Renal cortical epithelial cell (primary cell): ENCODE results near the gene DMBT1. TPM values are rescaled to one million over a fixed set of nuclear protein-coding genes. Genes with fewer than 3 reads are reported as not detected.

ENCODE experiments used
- DNase-seq: peaks from one replicate; pipeline ENCODE4 v3.0.0-alpha.2; 2011; ENCODE audit warnings: low read depth
- total RNA-seq: library from RNA; depleted of rRNA; stranded (reverse); fragments of >200 nt; gene quantifications from 2 replicates; pipeline ENCODE4 v1.2.3, GENCODE V29; 2014

The DMBT1 gene
- total RNA-seq: under 0.01 TPM in 2 replicates

- DNase-seq: no peak
Observed at GRCh38 chr10:122560279-122560804, at the start of gene DMBT1. Gene DMBT1 (plus strand): TSS chr10:122560754. CDS start chr10:122560771, 17 bp downstream.

GRCh38 chr10:122513053-122513452, 47.5 kb upstream of the DMBT1 start:
- no peak for DNase-seq

- DNase-seq: no peak
Observed at GRCh38 chr10:122514045-122514840, 46.3 kb upstream of the DMBT1 start.

GRCh38 chr10:122515022-122515424, 45.5 kb upstream of the DMBT1 start:
- no peak for DNase-seq

- DNase-seq: peak; percentile 72
Observed at GRCh38 chr10:122515588-122516231, 44.8 kb upstream of the DMBT1 start.

GRCh38 chr10:122516734-122517133, 43.8 kb upstream of the DMBT1 start:
- no peak for DNase-seq

- no peak for DNase-seq
Observed at GRCh38 chr10:122519144-122519543, 41.4 kb upstream of the DMBT1 start.

- no peak for DNase-seq
Observed at GRCh38 chr10:122519873-122520272, 40.7 kb upstream of the DMBT1 start.

- DNase-seq: no peak
Observed at GRCh38 chr10:122521011-122521410, 39.5 kb upstream of the DMBT1 start.

- DNase-seq: no peak
Observed at GRCh38 chr10:122524811-122525210, 35.7 kb upstream of the DMBT1 start.

- DNase-seq: no peak
Observed at GRCh38 chr10:122525788-122526187, 34.8 kb upstream of the DMBT1 start.

GRCh38 chr10:122526892-122527291, 33.7 kb upstream of the DMBT1 start:
- no peak for DNase-seq

- DNase-seq: no peak
Observed at GRCh38 chr10:122530177-122530576, 30.4 kb upstream of the DMBT1 start.

GRCh38 chr10:122531261-122531660, 29.3 kb upstream of the DMBT1 start:
- no peak for DNase-seq

GRCh38 chr10:122531939-122532338, 28.6 kb upstream of the DMBT1 start:
- DNase-seq: peak; percentile 19

- no peak for DNase-seq
Observed at GRCh38 chr10:122532601-122533296, 27.8 kb upstream of the DMBT1 start.

GRCh38 chr10:122537545-122537944, 23.0 kb upstream of the DMBT1 start:
- no peak for DNase-seq

- DNase-seq: peak; percentile 15
Observed at GRCh38 chr10:122541541-122542002, 19.0 kb upstream of the DMBT1 start.

- DNase-seq: no peak
Observed at GRCh38 chr10:122543676-122544445, 16.7 kb upstream of the DMBT1 start.

- DNase-seq: no peak
Observed at GRCh38 chr10:122544493-122544892, 16.1 kb upstream of the DMBT1 start.

- no peak for DNase-seq
Observed at GRCh38 chr10:122546242-122546641, 14.3 kb upstream of the DMBT1 start.
